Activated effector memory CD4-positive, alpha-beta T cell treated with anti-CD3 and anti-CD28 coated beads, Interleukin-2, amount 50 U/mL, for 16 hours (primary cell): ENCODE data around the gene DERL2.
A peak's percentile ranks its signal among the peaks of the same experiment; 100 is the strongest.

ENCODE experiments used
- DNase-seq: peaks from one replicate; pipeline ENCODE4 v3.0.0-alpha.2; 2020

The DERL2 gene

DNA sequence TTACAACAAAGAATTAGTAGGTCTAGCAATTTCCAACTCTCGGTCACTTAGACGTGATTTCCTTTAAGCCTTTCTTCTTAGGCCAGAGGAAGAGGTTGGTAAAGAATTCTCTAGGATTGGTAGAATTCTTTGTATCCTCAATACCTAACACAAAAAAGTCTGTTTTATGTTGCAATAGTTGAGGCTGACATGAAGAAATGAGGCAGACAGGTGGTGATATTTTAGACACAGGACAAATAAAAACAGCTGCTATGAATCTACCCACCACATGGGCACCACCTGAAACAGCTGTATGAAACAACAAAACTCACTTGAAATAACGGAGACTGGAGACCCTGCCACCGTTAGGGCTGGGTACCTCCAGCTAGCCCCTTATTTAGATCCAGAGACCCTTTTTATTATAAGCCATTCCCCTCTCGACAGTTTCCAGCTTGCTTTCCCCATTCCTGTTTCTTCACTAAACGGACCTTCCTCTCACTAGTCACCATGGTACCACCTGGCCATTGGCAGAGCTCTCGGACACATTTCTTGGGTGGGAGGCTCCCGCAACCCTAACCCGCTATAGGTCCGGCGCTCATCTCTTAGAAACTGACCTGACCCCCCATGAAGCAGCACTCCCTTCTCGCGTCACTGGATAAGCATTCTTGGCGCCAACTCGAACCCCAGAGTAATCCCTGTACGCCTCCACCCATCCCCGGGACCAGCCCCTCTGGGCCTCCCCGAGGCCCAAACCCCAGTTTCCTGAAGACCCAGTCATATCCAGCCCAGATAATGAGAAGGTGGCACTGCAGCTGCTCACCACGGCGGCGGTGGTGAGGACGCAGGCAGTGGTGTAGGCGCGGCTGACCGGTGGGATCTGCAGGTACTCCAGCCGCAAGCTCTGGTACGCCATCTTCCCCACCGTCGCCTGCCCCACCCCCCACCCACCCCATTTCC is at the start of gene DERL2:
Gene DERL2 (minus strand): TSS at position 909 of the 936 bp plus-strand sequence. CDS start 17 bp downstream, at position 892.
- DNase-seq = no peak

DNA sequence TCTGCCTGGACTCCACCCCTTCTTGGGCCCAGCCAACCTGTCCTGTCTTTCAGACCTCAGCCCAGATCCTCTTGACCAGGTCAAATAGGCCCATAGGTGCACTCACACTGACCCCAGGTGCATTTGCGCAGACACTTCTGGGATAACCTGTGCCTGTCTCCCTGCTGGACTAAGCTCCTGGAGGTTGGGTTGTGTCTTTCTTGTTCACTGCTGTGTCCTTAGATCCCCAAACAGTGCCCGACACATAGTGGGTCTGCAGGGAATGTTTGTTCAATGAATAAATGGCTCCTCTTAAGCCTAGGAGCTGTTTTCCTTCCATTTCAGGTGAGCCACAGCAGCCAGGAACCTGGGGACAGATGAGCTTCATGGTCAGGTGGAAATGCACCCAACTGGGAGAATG is 49.5 kb upstream of the DERL2 start:
- DNase-seq = peak; percentile 39

DNA sequence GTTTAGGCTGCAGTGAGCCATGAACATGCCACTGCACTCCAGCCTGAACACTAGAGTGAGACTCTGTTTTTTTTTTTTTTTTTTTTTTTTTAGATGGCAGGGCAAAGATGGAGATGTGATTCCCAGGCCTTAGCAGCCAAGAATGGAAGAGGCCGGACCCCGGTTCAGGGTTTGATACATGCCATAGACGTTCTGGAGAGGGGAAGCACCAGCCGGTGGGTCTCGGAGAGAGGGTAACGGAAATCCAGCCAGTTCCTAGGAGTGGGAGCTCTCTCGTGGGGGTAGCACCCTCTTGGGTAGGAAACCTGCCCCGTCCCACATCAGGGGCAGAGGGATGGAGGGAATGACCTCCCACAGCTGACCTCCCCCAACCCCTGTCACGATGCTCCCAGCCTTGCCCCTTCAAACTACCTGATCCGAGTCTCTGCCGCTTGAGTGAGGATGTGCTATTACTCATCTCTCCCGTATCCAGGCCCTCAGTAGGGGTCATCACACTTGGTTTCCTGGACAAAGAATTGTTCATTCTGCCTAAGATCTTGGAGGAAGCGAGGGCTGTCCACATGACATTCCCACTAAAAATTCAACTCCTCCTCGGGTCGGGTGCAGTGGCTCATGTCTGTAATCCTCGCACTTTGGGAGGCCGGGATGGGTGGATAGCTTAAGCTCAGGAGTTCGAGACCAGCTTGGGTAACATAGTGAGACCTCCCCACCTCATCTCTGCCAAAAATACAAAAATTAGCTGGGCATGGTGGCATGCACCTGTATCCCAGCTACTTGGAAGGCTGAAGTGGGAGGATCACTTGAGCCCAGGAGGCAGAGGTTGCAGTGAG is 47.7 kb upstream of the DERL2 start:
- DNase-seq = peak; percentile 21

DNA sequence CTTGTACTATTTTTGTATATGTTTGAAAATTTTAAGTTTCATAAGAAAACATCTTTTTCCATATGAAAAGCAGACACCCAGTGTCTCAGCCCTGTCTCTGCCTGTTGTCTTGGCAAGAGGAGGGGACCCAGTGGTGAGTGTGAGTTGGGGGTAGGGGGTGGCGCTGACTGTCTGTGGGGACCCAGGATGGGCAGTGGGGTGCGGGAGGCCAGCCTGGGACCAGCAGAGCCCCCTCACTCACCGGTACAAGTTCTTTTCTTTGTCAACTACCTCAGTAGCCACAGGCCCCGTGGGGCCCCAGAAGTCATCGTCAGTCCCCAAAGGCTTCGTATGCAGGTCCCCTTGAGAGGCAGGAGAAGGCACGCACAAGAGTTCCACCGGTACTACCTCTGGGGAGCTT is 46.6 kb upstream of the DERL2 start:
- peak; percentile 43 for DNase-seq

DNA sequence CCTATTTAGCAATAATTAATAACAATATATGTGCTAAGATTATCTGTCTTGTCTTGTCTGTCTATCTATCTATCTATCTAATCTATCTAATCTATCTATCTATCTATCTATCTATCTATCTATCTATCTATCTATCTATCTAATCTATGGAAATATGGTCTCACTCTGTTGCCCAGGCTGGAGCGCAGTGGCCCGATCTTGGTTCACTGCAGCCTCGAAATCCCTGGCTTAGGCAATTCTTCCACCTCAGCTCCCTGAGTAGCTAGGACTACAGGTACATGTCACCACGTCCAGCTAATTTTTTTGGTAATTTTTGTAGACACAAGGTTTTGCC is 45.1 kb upstream of the DERL2 start:
- DNase-seq = no peak

DNA sequence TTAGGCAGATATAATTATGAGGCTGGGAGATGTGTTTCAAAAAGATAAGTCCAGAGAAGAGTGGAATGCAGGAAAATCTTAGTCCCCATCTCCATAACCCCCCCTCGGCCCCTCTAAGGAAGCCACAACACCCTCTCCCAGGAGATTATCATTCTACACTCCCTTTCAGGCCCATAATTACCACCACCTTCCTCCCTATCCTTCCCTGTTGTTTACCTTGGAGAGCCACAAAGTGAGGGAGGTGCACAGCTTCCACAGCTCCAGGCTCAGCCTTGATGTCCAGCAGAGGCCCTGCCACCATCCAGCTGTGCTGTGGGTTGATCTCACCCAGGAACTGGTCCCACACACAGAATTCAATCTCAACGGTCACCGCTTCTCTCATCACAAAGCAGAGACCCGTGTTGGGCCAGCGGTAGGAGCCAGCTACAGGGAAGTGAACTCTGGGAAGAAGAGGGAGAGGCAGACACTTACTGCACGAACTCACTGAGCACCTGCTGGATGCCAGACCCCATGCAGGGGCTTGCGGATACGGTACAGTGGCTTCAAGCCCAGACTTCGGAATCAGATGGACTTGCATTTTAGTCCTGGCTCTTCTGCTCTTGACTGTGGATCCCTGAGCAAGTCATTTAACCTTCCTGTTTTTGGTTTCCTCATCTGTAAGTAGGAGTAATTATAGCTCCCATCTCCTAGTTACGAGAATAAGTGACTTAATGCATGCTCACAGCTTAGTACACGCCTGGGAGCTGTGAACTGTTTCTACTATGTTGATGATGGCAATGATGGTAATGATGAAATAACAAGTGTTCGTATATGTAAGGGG is 44.5 kb upstream of the DERL2 start:
- DNase-seq = peak; percentile 33

DNA sequence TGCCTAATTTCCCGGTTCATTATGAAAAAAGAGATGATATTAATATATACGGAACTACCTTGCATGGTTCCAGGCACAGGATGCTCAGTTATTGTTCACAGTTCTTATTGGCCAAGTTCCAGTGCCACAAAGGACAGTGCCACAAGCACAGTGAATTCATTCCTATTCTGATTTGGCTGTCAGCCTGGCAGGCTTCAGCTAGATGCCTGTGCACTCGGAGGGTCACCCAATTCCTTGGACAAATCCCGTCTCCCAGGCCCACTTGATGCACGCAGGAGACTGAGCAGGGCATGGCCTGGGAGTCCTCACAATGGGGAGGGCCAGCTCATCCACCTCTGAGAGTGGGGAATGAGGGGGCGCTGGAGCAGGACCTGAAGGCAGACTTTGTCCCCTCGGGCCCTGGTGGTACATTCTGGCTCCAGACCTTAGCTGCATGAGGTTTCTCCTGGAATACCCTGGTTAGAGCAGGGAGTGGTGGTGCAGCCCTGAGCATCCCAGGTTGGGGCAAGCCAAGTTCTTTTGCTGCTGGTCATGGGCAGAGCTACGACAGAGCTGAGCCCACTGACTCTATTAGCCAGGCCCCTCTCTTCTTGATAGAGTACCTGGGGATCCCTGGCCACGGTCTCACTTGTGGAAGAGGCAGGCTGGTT is 41.7 kb upstream of the DERL2 start:
- DNase-seq = peak; percentile 60

DNA sequence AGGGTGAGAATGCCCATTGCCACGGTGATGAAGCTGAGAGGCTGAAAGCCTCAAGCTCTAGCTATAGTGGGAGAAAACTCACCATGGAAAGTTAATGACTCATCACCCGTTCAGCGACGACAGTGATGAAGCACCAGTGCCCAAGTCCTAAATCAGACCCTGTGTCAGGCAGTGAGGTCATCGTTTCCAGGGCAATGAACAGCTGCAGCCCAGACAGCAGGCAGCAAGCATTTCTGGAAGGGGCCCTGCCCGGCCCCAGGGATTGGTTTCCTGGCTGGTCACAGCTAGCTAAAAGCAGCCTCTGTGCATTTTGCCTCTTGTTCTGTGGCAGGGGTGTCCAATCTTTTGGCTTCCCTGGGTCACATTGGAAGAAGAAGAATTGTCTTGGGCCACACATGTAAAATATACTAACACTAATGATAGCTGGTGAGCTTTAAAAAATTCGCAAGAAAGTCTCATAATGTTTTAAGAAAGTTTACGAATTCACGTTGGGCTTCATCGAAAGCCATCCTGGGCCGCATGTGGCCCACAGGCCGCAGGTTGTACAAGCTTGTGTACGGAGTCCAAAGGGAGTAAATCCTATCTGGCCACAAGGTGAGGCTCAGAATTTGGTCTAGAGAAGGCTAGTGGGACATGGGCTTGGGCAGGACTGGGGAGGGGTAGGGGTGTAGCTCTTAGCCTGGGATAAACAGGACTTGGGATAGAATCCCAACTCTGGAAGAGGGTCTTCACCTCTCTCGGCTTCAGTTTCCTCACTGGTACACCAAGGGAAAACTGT is 41.0 kb upstream of the DERL2 start:
- peak; percentile 74 for DNase-seq

DNA sequence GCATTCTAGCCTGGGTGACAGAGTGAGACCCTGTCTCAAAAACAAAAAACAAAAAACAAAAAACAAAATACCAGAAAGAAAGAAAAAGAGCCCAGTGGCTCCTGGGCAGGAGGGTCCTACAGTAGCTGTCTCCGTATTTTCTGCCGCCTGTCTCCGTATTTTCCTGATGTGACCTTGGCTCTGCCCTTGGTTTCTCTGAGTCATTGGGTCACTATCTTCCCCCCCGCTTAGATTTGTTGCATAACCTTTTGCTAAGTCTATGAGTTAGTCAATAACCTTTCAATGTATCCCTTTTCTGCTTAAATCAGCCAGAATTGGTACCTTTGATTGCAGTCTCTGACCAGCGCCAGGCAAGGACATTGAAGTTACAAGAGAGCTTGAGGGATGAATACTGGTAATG is 37.3 kb upstream of the DERL2 start:
- DNase-seq = no peak

DNA sequence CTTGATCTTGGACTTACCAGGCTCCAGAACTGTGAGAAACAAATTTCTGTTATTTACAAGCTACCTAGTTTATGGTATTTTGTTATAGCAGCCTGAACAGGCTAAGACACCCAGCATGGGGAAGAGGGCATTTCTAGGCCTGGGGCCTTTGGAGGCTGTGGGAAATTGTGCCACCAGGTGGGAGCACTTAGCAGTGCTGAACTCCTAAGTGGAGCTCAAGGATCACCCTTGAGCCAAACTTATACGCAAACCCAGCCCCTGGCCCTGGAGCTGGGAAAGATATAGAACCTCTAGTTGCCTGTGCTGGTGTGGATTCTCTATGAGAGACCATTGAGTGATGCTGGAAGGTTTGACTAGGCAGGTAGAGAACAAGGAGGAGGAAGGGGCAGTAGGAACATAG is 36.5 kb upstream of the DERL2 start:
- DNase-seq = no peak

DNA sequence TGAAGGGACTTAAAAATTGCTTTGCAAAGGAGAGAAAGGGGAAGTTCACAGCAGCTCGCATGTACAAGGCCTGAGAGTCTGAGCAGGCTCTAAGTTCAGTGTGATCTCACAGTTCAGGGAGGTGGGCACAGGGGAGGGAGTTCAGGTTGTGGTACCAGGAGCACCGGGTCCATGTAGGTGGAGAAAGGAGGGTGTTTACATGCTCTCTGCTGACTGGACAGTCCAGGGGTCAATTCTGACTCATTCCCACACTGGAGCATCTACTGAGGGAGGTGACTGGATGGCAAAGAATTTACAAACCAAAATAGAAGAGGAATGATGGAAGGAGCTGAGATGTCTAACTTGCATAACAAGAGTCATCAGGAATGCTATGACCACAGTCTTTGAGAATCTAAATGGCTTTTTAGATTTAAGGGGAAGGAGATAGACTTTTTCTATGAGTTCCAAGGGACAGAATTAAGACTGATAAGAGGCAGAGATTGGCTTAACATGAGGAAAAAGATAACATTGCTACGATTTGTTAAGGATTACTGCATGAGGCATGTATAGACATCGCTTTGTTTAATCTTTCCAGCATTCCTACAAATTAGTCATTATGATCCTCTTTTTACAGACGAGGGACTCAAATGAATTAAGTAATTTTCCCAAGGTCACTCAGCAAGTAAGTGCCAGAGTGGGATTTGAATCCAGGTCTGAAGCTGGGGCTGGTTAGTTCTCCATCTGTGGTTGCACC is 30.2 kb upstream of the DERL2 start:
- no peak for DNase-seq

DNA sequence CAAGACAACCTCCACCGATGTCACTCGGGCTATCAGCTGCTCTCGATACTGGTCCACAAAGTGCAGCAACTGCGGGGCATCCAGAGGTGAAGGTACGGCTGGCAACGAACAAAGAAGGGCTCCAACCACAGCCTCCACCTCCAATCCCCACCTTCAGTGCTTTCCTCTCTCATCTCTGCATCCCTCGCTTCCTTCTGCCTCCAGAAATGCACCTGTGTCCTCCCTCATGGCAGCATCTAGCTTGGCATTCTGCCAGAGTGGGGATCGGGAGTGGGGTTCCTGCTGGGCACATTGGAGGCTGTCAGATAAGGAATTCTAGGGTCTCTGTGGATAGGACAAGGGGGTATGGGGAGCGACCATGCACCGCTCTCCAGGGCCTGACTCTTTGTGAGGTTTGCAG is 29.0 kb upstream of the DERL2 start:
- DNase-seq = no peak

DNA sequence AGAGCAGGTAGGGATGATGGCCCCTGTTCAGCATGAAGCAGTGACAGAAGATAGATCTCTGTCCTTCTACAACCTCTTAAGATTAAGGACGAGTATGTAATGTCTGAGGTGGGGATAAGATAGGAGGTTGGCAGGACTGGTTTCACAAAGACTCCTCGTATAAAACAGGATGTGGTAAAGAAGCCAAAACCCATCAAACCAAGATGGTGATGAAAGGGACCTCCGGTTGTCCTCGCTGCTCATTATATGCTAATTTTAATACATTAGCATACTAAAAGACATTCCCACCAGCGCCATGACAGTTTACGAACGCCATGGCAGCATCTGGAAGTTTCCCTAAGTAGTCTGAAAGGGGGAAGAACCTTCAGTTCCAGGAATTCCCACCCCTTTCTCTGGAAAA is 27.6 kb upstream of the DERL2 start:
- DNase-seq = no peak

DNA sequence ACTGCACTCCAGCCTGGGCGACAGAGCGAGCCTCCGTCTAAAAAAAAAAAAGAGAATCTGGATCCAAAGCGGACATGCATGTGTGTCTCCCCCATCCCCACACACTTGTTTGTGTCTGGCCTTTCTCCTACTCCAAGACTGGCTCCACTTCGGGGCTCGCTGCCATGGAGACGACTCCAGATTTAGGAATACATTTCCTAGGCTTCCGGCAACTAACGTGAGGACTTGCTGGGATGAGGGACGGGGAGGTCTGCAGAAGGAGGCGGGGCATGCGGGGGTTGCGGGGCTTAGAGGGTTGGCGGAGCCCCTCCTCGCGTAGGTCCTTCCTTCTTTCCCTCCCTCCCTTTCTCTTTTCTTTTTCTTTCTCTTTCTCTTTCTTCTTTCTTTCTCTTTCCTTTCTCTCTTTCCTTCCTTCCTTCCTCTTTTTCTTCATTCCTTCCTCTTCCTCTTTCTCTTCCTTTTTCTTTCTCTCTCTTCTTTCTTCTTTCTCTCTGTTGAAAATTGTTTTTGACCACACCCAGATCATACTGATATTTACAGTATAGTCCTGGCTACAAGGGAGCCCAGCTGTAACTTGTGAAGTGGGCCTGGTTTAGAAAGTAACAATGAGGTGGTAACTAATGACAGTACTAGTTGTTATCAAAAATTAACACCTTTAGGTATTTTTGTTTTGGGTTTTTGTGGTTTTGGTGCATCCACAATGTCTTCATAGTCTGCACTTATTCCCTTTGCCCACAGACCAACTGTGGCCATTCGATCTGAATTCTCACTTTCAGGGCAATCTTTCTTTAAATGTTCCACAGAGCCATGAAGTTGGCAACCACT is 25.6 kb upstream of the DERL2 start:
- no peak for DNase-seq

DNA sequence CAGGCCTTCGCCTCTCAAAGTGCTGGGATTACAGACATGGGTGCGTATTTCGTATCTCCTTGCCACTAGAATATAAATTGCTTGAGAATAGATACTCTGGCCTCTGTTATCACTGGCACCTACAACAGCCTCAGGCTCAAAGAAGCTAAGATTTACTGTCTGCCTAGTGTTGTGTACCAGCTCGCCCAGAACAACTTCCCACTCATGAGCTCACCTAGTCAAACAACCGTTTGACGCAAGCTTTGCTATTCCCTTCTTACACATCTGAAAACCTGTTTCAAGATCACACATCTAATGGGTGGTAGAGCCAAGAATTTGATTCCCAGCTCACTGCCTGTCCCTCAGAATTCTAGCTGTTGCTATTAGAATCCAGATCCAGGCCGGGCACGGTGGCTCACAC is 24.8 kb upstream of the DERL2 start:
- no peak for DNase-seq

DNA sequence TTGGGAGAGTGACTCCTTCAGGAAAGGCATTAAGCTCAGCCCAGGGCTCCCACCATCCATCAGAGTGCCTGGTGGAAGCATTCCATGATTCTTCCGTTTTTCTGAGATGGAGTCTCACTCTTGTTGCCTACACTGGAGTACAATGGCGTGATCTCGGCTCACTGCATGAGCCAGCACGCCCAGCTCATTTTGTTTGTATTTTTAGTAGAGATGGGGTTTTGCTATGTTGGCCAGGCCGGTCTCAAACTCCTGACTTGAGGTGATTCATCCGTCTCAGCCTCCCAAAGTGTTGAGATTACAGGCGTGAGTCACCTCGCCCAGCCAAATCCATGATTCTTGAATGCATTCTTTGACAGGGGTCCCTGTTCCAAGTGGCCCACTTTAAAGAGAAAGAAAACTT is 23.5 kb upstream of the DERL2 start:
- no peak for DNase-seq

DNA sequence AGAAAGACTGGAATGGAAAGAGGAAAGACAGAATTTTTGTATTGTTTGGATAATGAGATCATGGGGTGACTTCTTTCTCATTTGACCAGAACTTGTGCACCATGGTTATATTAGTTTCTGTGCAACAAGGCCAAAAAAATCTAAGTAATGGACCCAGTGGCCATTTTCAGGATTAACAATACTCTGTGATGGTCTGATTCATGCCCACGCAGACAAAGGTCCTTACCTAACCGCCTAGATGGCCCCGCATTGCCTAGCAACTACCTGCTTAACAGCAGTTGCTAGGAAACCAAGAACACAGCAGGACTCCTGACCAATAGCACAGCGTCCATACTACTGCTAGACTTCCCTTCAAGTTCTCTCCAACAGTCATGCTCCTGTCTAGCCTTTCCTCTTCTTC is 22.8 kb upstream of the DERL2 start:
- DNase-seq = no peak

DNA sequence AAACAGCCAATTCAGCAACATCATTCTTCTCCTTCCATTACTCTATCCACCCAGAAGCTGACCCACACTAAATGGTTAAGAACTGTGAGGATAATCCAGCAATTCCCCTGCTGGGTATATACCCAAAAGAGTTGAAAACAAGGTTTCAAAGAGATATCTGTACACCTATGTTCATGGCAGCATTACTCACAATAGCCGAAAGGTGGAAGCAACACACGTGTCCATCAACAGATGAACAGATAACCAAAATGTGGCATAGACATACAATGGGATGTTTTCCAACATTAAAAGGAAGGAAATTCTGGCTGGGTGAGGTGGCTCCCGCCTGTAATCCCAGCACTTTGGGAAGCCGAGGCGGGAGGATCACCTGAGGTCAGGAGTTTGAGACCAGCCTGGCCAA is 20.3 kb upstream of the DERL2 start:
- no peak for DNase-seq

DNA sequence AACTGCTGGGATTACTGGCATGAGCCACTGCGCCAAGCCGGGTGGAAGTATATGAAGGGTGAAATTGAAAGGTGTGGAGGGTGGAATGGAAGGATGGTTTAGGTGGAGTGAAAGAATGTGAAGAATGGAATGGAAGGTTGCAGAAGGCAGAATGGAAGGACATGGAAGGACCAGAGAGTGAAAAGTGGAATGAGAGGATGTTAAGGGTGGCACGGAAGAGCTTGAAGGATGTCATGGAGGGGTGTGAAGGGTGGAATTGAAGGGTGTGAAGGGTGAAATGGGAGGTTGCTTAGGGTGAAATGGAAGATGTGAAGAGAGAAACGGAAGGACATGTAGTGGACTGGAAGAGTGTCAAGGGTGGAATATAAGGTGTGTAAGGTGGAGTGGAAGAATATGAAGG is 16.6 kb upstream of the DERL2 start:
- no peak for DNase-seq

DNA sequence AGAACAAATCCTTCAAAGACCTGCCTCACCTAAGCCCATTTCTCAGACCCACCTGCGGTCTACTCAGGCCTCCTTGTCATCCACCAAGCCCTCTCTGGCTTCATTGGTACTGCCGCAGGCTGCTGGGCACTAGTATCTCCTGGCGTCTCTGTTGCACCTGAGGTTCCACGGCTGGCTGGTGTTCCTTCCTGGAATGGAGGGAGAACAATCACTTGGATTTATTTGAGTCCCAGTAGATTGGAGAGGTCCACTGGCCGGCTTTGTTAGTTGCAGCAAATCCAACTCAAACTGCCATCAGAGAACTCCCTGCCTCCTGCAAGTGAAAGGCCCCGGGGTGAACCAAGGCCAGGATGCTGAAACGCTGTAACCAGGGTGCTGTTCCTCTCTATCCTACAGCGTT is 15.7 kb upstream of the DERL2 start:
- DNase-seq = no peak
